Measurements from ENCODE around the gene TUBA3E. TPM values are rescaled to one million over a fixed set of nuclear protein-coding genes. Genes with fewer than 3 reads are reported as not detected.
A peak's percentile ranks its signal among the peaks of the same experiment; 100 is the strongest.
"Not testable (repeated sequence)": the region's sequence is repeated elsewhere in the genome, so short reads cannot be mapped to it uniquely, and the experiment has no call there.

Gene TUBA3E
- total RNA-seq, 4 donors from 2014 or later, result not detected

DNA sequence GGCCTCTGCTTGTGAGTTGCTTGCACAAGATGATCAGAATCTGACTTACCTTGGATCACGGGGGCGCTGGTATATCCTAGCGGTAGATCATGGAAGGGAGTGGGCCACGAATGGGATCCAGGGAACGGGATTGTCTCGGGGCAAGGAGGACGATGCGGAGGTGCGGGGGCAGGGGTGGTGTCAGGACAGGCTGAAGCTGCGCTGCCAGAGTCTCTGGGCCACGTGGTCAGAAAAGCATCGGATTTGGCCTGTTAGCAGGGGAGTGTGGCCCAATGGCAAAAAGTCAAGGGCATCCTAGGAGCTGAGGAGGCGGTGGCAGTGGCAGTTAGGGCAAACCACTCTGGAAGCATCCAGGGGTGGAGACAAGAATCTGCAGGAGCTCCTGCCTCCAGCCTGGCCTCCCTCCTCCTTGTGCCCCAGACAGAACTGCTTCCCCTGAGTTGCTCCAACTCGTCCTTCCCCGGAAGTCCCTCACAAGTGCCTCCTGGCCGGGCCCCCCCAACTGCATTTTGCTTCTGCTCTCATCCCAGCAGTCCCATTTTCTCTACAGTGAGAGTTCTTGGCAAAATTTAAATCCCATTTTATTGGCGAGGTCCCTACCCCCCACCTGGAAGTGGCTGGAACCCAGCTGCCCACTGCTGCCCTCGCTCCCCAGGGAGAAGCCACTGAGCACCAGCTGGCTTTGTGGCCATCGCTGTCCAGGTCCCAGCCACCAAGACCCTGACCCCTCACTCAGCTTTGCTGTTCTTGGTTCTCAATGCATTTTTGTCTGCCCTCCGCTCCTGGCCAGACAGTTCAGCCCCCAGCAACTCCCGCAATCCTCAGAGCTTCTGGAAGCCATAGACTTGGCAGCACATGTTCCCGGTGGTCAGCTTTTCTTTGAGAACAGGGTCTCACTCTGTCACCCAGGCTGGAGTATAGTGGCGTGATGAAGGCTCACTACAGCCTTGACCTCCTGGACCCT, 47.8 kb downstream of the TUBA3E start:
- 86 to 88% methylated on average over 23 of the region's 23 CpGs for WGBS, 2 donors
- intact Hi-C loops (cut with DNase I; ENCODE audit: low total_unique reads), result no loop called here
- DNase-seq (ENCODE audit: low spot score in 2 of 2), result peak in 1 of 2 donors; percentile 84
- TF ChIP-seq POLR2A (IDR thresholded peaks at IDR 0.05), result no peak
- TF ChIP-seq, protein P1, sequence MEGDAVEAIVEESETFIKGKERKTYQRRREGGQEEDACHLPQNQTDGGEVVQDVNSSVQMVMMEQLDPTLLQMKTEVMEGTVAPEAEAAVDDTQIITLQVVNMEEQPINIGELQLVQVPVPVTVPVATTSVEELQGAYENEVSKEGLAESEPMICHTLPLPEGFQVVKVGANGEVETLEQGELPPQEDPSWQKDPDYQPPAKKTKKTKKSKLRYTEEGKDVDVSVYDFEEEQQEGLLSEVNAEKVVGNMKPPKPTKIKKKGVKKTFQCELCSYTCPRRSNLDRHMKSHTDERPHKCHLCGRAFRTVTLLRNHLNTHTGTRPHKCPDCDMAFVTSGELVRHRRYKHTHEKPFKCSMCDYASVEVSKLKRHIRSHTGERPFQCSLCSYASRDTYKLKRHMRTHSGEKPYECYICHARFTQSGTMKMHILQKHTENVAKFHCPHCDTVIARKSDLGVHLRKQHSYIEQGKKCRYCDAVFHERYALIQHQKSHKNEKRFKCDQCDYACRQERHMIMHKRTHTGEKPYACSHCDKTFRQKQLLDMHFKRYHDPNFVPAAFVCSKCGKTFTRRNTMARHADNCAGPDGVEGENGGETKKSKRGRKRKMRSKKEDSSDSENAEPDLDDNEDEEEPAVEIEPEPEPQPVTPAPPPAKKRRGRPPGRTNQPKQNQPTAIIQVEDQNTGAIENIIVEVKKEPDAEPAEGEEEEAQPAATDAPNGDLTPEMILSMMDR (IDR thresholded peaks at IDR 0.05), result no peak
- H3K4me3 ChIP-seq (ENCODE audit: low read depth, poor library complexity, severe bottlenecking), result no peak overlapping the region

DNA sequence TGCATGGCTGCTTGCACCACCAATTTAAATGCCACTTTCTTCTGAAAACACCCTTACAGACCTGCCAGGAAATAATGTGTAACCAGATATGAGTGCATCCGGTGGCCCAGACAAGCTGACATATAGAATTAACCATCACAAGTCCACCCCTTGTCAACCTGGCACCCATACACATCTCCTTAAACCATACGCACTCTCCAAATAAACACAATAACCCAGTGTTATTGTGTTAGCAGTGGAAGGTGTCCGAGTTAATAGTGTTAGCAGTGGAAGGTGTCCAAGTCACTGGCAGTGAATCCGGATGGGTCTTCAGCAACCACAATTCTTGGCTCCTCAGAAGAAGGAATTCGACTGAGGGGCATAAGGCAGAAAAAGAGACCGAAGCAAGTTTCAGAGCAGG, 49.7 kb downstream of the TUBA3E start:
- H3K4me3 ChIP-seq (ENCODE audit: low read depth, poor library complexity, severe bottlenecking); intact Hi-C loops (cut with DNase I; ENCODE audit: low total_unique reads): not testable (repeated sequence)
- 57 to 64% methylated on average over 6 of the region's 6 CpGs for WGBS, 2 donors
- peak in 1 of 2 donors; percentile 8 for DNase-seq (ENCODE audit: low spot score in 2 of 2)

DNA sequence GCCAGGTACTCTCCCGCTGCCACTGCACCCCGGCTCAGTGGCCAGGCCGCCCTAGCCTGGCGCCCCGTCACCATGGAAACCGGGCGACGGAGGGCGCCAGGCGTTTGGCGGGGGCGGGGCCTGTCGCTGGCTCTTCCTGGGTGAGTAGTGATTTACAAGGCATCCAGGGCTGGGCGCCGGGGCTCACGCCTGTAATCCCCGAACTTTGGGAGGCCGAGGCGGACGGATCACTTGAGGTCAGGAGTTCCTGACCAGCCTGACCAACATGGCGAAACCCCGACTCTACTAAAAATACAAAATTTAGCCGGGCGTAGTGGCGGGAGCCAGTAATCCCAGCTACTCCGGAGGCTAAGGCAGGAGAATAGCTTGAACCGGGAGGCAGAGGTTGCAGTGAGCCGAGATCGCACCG, 53.2 kb downstream of the TUBA3E start, which contains the start of gene CCDC74B:
TSS of gene CCDC74B (minus strand) at position 107 of the 409 bp plus-strand sequence. CDS start 116 bp downstream, outside the sequence.
- intact Hi-C loops (cut with DNase I; ENCODE audit: low total_unique reads); H3K4me3 ChIP-seq (ENCODE audit: low read depth, poor library complexity, severe bottlenecking): not testable (repeated sequence)
- DNase-seq (ENCODE audit: low spot score in 2 of 2), result peak in 1 of 2 donors; percentile 86
- 10 to 11% methylated on average over 17 to 23 of the region's 30 CpGs for WGBS, 2 donors

DNA sequence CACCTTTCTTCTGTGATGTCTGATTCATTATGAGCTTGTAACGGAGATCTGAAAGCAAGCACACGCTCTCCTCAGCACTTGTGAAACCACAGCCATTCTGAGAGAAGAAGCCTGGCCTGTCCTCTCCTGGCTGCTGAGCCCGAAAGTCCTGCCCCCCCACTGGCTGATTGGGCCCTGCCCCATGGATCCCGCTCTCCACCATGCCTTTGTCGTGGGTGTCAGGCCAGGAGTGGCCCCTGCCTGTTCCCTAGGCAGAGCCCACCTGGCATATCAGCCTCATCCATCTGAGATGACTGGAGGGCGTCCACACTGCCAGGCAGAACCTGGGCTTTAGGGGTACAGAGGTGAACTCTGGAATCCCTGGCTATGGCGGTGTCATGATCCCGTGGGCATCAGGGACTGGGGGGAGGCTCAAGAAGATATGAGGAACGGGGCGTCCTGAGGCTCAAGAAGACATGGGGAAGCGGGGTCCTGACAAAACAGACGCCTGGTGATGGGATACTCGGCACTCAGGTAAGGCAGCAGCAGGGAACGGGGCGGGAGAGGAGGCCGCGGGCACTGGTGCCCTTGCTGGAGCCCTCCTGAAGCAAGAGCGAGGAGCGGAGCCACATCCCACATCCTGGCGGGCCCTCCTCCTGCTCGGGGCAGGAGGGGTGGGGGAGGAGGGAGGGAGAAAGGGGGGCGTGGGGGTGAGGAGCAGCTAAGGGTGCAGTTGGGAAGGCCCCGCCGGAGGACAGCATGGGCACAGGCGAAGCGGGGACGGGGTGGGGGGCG, 54.8 kb downstream of the TUBA3E start:
- H3K4me3 ChIP-seq (ENCODE audit: low read depth, poor library complexity, severe bottlenecking); intact Hi-C loops (cut with DNase I; ENCODE audit: low total_unique reads): not testable (repeated sequence)
- peak in 1 of 2 donors; percentile 76 for DNase-seq (ENCODE audit: low spot score in 2 of 2)
- WGBS, 2 donors, result 52 to 60% methylated on average over 17 to 21 of the region's 28 CpGs

DNA sequence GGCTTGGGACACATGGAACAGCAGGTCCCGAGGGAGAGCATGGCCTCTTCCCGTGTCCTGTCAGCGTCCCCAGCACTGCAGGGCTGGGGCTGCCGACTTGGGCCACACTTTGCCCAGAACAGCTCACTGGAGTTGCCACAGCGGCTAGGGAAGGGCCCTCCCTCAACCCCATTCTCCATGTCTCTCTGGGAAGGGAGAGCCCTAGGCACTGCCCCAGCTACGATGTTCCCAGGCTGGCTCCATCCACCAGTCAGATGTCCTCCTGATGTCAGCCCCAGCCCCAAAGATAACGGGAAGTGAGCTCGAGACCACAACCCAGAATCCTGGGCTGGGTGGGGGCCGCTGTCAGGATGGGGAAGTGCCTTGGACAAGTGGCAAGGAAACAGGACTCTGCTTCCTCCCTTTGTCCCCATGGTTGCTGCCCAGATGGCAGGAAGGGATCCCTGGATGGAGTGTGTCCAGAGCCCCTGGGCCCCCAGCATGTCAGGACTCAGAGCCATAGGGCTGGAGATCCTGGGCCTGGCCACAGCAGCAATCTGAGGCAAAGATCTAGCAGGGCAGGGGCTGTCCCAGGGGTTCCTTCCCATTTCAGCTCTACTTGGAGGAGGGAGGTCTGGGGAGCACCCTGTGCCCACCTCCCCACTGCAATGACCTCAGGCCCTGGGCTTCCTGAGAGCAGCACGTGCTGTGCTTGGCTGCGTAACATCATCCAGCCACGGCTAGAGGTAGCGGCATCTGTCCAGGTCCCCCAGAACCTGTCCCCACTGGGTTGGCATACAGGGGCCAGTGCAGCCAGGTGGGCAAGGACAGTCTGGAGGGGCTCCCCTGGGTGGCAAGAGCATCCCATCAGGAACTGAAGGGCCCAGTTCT, 55.6 kb downstream of the TUBA3E start:
- H3K4me3 ChIP-seq (ENCODE audit: low read depth, poor library complexity, severe bottlenecking); intact Hi-C loops (cut with DNase I; ENCODE audit: low total_unique reads): not testable (repeated sequence)
- peak in 1 of 2 donors; percentile 71 for DNase-seq (ENCODE audit: low spot score in 2 of 2)
- WGBS, 2 donors, result 97 to 100% methylated on average over 3 to 5 of the region's 13 CpGs

Other genes starting within 250 kb of the TUBA3E start
- gene RAB6C, start 218.8 kb downstream of the TUBA3E start, total RNA-seq, result not detected
- gene POTEF, start 69.2 kb downstream of the TUBA3E start, total RNA-seq, result not detected
- 1 to 10 TPM in 3 of 4 donors, under 1 TPM in 1; 0.84 to 4.0 (median 3.2) TPM for gene CCDC74B, start 53.3 kb downstream of the TUBA3E start, total RNA-seq
- 10 to 100 TPM; 29.7 to 44.4 (median 38.6) TPM for gene SMPD4, start 16.8 kb downstream of the TUBA3E start, total RNA-seq
- gene MZT2B, start 16.2 kb downstream of the TUBA3E start, total RNA-seq, result 100 to 1,000 TPM; 127 to 189 (median 149) TPM
- 10 to 100 TPM; 84.8 to 98.1 (median 97.0) TPM for gene IMP4, start 144.5 kb upstream of the TUBA3E start, total RNA-seq
- 10 to 100 TPM; 18.7 to 31.1 (median 25.4) TPM for gene PTPN18, start 157.6 kb upstream of the TUBA3E start, total RNA-seq

Data from lower leg skin (tissue), 4 donors.